K562 (cell line): ENCODE measurements around the gene NMRAL1. TPM values are rescaled to one million over a fixed set of nuclear protein-coding genes. Genes with fewer than 3 reads are reported as not detected.

Source experiments
- AFF1 ChIP-seq, 2 experiments: fragments of 450-650 bp; IDR thresholded peaks; 2 replicates each; pipeline ENCODE4 v1.6.1; 2018; ENCODE audit warnings: mild to moderate bottlenecking in 2 of 2, low read depth in 1 of 2; ENCODE audit not compliant: partially characterized antibody in 2 of 2
- CTCFL ChIP-seq: IDR thresholded peaks from 2 replicates; pipeline ENCODE4 v1.6.1; 2011; ENCODE audit warnings: borderline replicate concordance, low read depth, mild to moderate bottlenecking, moderate library complexity, low read length; ENCODE audit not compliant: insufficient read depth, poor library complexity, severe bottlenecking
- FOXK1 ChIP-seq: sonication (generic); formaldehyde crosslinking; IDR thresholded peaks from 2 replicates; pipeline ENCODE4 v1.8.0; 2022; ENCODE audit warnings: missing genetic modification reagents, mild to moderate bottlenecking, borderline replicate concordance
- HMG20A ChIP-seq: fragments of 450-650 bp; formaldehyde crosslinking; conservative IDR thresholded peaks from 2 replicates; pipeline ENCODE4 v1.4.0; 2020; ENCODE audit warnings: mild to moderate bottlenecking, mixed read lengths
- MCM2 ChIP-seq: fragments of 450-650 bp; IDR thresholded peaks from 2 replicates; pipeline ENCODE4 v1.6.1; 2017; ENCODE audit warnings: low read depth, mild to moderate bottlenecking
- MLLT1 ChIP-seq, 2 experiments: fragments of 450-650 bp; IDR thresholded peaks; 2 replicates each; pipeline ENCODE4 v1.6.1; 2016
- NCOA4 ChIP-seq: fragments of 450-650 bp; IDR thresholded peaks from 2 replicates; pipeline ENCODE4 v1.6.1; 2018; ENCODE audit warnings: mild to moderate bottlenecking; ENCODE audit not compliant: partially characterized antibody
- NR0B1 ChIP-seq: fragments of 450-650 bp; IDR thresholded peaks from one replicate; pipeline ENCODE4 v1.6.1; 2018; ENCODE audit warnings: mild to moderate bottlenecking, moderate library complexity; ENCODE audit not compliant: partially characterized antibody
- RAD51 ChIP-seq: fragments of 450-650 bp; IDR thresholded peaks from 2 replicates; pipeline ENCODE4 v1.7.1; 2016; ENCODE audit warnings: low read depth, mild to moderate bottlenecking, borderline replicate concordance
- RB1 ChIP-seq: fragments of 450-650 bp; IDR thresholded peaks from 2 replicates; pipeline ENCODE4 v1.6.1; 2017; ENCODE audit warnings: low read depth, mild to moderate bottlenecking
- RFX1 ChIP-seq: fragments of 450-650 bp; IDR thresholded peaks from 2 replicates; pipeline ENCODE4 v1.6.1; 2016; ENCODE audit warnings: mild to moderate bottlenecking, moderate library complexity
- TRIM25 ChIP-seq: fragments of 450-650 bp; IDR thresholded peaks from 2 replicates; pipeline ENCODE4 v1.7.0; 2016; ENCODE audit warnings: borderline replicate concordance
- XRCC5 ChIP-seq: fragments of 200-400 bp; formaldehyde crosslinking; IDR thresholded peaks from 2 replicates; pipeline ENCODE4 v1.6.1; 2017; ENCODE audit warnings: low read depth, mild to moderate bottlenecking, low read length
- ZNF384 ChIP-seq: IDR thresholded peaks from 2 replicates; pipeline ENCODE4 v1.6.1; 2012; ENCODE audit warnings: low read depth, low read length, improper control_type of control experiment
- ZNF668 ChIP-seq: fragments of 250-450 bp; sonication (Bioruptor Pico); IDR thresholded peaks from 2 replicates; pipeline ENCODE4 v1.8.0; 2022; ENCODE audit warnings: mild to moderate bottlenecking, inconsistent platforms
- polyA plus RNA-seq, 8 experiments: library from polyadenylated mRNA; depleted of rRNA in 4 of 8; stranded (reverse) in 5 of 8; unstranded in 3 of 8; fragments of >200 nt; fragmentation: Nextera tagmentation in 2 of 8; fragmentation: Illumina TruSeq in 1 of 8; extraction: Ambion mirVana in 2 of 8; extraction: Trizol in 1 of 8; gene quantifications; 2 replicates each; pipeline versions ENCODE4 v1.2.1 to v1.2.3, GENCODE V29; 2011 to 2014; ENCODE audit warnings: inconsistent platforms in 1 of 8, missing spikeins in 1 of 8
- total RNA-seq, 7 experiments: library from RNA; depleted of rRNA in 6 of 7; stranded (reverse); fragments of >200 nt in 6 of 7; fragmentation: Illumina TruSeq in 2 of 7; extraction: Trizol in 2 of 7; gene quantifications; 2 replicates each; pipeline versions ENCODE4 v1.2.1 to v1.2.3, GENCODE V29; 2011 to 2021; ENCODE audit warnings: low replicate concordance in 1 of 7

The NMRAL1 gene
- total and polyA plus RNA-seq, 9 of the 15 experiments (the other 6 are each of a cell fraction or from before 2014, with no cell fraction given): 6.3 to 116 (median 63.2) TPM

GRCh38 chr16:4475880-4476788 is 1.7 kb upstream of the NMRAL1 start, which contains the start of gene HMOX2 (continued):
- TF ChIP-seq NR0B1 (no peak), FOXK1 (no peak; the same call in 1 of the 2 replicates), XRCC5 (no peak), MCM2 (no peak), CTCFL (peak; percentile 46), ZNF668 (CRISPR knock-in tag) (no peak), RB1 (peak; percentile 86), AFF1 (IDR thresholded peaks at IDR 0.05; ENCODE audit: low read depth in 1 of 2, partially characterized antibody in 2 of 2) (peak in 1 of 2 experiments; percentile 48), NCOA4 (no peak), HMG20A (no peak), MLLT1 (IDR thresholded peaks at IDR 0.05) (no peak), RFX1 (no peak), RAD51 (no peak), ZNF384 (peak; percentile 55; the same call in 1 of the 2 replicates), TRIM25 (no peak)
